ENCODE measurements around the gene FSCN2. TPM values are rescaled to one million over a fixed set of nuclear protein-coding genes. Genes with fewer than 3 reads are reported as not detected.

Gene FSCN2
- total and polyA plus RNA-seq, 7 experiments from 2014 or later: 0.56 to 1.6 (median 0.70) TPM; not detected in 2

DNA sequence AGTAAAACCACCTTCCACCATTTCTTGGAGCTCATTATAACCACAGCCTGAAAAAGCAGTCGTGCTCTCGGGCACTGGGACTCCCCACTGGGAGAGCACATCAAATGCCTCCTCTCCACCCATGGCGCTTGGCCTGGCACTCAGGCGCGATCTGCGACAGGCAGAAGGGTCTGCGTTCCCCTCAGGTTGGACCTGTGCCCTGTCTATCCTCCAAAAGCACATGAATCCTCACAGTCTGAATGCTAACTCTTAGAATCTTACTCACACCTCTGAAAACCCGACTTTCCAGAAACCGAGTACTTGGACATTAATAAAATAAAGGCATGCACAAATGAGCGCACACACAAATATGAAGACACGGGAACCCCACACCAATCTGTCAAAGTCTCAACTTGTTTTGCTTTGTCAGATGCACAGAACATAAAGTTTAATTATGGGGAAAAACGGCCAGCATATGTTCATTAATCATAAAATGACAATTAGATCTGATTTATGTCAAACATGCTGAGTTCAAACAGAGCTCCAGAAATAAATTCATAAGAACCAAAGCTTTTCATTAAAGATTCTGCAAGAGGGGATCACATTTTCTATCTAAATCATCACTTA, 44.5 kb downstream of the FSCN2 start:
- intact Hi-C loops (cut with micrococcal nuclease): no loop called here
- Mint-ChIP-seq H3K27ac (no peak overlapping the region), H3K4me3 (no peak overlapping the region), H3K9me3 (peaks cover 0 to 1% (median 0%) of the 10 kb centered on the region in 11 donors), H3K27me3 (no peaks in the 10 kb centered on the region), H3K36me3 (peaks cover 3 to 33% (median 17%) of the 10 kb centered on the region in 5 donors), H3K4me1 (peaks cover 0 to 6% (median 4%) of the 10 kb centered on the region in 7 donors)
- no peak for DNase-seq
- H3K9me3 ChIP-seq (ENCODE audit: control insufficient read depth in 2 of 3, low read length in 3 of 3): no peaks in the 10 kb centered on the region
- H3K27ac ChIP-seq (ENCODE audit: low read depth, low read length): no peak overlapping the region
- ChIA-PET POLR2A (no interaction called here), CTCF (interaction anchor here (1.0 kb wide), 1 partner anchor 29 kb away, joined by 3 read pairs; no protein-coding TSS in a partner anchor)
- no peaks in the 10 kb centered on the region for H3K27me3 ChIP-seq (ENCODE audit: control insufficient read depth in 2 of 2, insufficient read depth in 2 of 2, low read length in 2 of 2)
- no peaks in the 10 kb centered on the region for H3K4me1 ChIP-seq (ENCODE audit: control insufficient read depth in 2 of 2, insufficient read depth in 2 of 2, low read length in 2 of 2)
- peaks cover 19 to 85% (median 23%) of the 10 kb centered on the region in 3 experiments for H3K36me3 ChIP-seq (ENCODE audit: control insufficient read depth in 2 of 3, insufficient read depth in 3 of 3, low read length in 3 of 3)
- ATAC-seq: no peak
- H3K4me3 ChIP-seq (ENCODE audit: low read length): no peak overlapping the region

DNA sequence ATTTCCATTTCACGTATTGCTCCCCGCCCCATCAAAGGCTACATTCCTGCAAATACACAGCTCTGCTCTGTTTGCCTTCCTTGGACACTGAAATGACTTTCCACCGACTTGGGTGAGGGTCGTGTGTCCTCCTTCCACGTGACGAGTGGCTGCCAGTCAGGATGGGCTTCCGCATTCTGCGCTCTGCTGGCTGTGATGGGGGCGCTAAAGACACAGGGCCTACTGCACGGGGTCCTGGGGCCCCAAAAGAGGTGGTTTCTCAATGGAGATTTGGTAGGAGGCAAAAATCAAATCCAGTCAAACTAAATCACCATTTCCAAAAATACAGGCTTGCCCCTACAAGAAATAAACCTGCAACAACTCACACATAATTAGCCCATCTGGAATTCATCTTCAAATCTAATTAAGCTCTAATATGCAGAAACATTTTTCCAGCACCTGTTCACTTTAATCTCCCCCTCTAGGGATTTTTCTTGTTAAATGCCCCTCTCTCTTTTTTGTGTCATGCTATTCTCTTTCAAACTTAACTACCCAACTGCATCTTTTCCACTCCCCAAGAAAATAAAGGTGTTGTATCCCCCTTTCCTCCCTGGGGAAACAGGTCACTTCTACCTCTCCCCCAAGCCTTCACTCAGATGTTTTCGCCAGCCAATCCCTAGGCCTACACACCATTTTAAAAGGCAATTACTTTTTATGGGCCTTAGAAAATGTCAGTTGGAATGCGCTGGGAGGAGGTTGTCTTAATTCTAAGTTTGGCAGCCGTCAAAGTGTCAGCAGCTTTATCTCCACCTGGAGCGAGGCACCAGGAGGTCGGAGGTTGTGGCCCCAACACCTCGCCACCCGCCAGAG, 45.8 kb downstream of the FSCN2 start:
- Histone ChIP-seq H3K27me3 (ENCODE audit: control insufficient read depth in 2 of 2, insufficient read depth in 2 of 2, low read length in 2 of 2) (no peaks in the 10 kb centered on the region), H3K27ac (ENCODE audit: low read depth, low read length) (no peak overlapping the region), H3K36me3 (ENCODE audit: control insufficient read depth in 2 of 3, insufficient read depth in 3 of 3, low read length in 3 of 3) (peaks cover 14 to 81% (median 19%) of the 10 kb centered on the region in 3 experiments), H3K4me1 (ENCODE audit: control insufficient read depth in 2 of 2, insufficient read depth in 2 of 2, low read length in 2 of 2) (no peaks in the 10 kb centered on the region), H3K9me3 (ENCODE audit: control insufficient read depth in 2 of 3, low read length in 3 of 3) (no peaks in the 10 kb centered on the region), H3K4me3 (ENCODE audit: low read length) (no peak overlapping the region)
- Mint-ChIP-seq H3K27me3 (no peaks in the 10 kb centered on the region), H3K27ac (peak overlapping the region in 1 of 9 donors; percentile 39), H3K9me3 (peaks cover 0 to 1% (median 0%) of the 10 kb centered on the region in 11 donors), H3K4me1 (peaks cover 0 to 14% (median 9%) of the 10 kb centered on the region in 7 donors), H3K4me3 (no peak overlapping the region), H3K36me3 (peaks cover 3 to 42% (median 13%) of the 10 kb centered on the region in 5 donors)
- DNase-seq: no peak
- intact Hi-C loops (cut with micrococcal nuclease): no loop called here
- ChIA-PET POLR2A (no interaction called here), CTCF (interaction anchor here (1.0 kb wide), 1 partner anchor 27 kb away, joined by 3 read pairs; no protein-coding TSS in a partner anchor)
- ATAC-seq: no peak

DNA sequence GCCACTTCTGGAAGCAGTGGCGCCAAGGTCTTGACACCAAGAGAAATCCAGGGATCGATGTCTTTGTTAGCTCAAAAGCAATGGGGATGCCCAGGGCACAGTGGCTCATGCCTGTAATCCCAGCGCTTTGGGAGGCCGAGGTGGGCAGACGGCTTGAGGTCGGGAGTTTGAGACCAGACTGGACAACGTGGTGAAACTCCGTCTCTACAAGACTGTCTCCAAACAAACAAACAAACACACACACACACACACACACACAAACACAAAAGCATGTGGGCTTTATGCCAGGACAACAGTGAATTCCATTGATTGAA, 46.4 kb downstream of the FSCN2 start:
- CTCF ChIA-PET: no interaction called here
- H3K27me3 Mint-ChIP-seq: no peaks in the 10 kb centered on the region

DNA sequence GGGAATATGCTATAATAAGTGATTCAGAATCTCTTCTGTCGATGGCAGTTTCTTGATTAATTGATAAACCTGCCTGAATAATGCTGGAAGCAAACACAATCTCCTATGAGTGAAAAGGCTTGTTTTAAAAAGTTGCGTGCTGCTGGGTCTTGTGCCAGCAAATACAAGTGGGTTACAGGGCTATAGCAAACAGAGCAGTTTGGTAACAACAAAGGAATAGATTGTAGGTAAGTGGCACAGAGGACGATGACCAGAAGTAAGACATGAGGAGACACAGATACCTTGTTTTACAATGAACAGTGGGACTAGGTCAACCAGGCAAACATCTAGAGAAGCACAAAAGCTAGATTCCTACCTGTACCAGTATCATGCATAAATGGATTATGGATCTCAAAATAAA, 47.7 kb downstream of the FSCN2 start:
- no peak for DNase-seq
- ChIA-PET CTCF (no interaction called here), POLR2A (no interaction called here)
- Histone ChIP-seq H3K9me3 (ENCODE audit: control insufficient read depth in 2 of 3, low read length in 3 of 3) (no peaks in the 10 kb centered on the region), H3K27ac (ENCODE audit: low read depth, low read length) (no peak overlapping the region), H3K27me3 (ENCODE audit: control insufficient read depth in 2 of 2, insufficient read depth in 2 of 2, low read length in 2 of 2) (no peaks in the 10 kb centered on the region), H3K4me3 (ENCODE audit: low read length) (no peak overlapping the region), H3K36me3 (ENCODE audit: control insufficient read depth in 2 of 3, insufficient read depth in 3 of 3, low read length in 3 of 3) (peaks cover 11 to 78% (median 12%) of the 10 kb centered on the region in 3 experiments), H3K4me1 (ENCODE audit: control insufficient read depth in 2 of 2, insufficient read depth in 2 of 2, low read length in 2 of 2) (no peaks in the 10 kb centered on the region)
- intact Hi-C loops (cut with micrococcal nuclease): no loop called here
- ATAC-seq: no peak
- peaks cover 0 to 1% (median 0%) of the 10 kb centered on the region in 11 donors for H3K9me3 Mint-ChIP-seq
- H3K4me1 Mint-ChIP-seq: peaks cover 4 to 23% (median 9%) of the 10 kb centered on the region in 7 donors
- peaks cover 3 to 43% (median 13%) of the 10 kb centered on the region in 5 donors for H3K36me3 Mint-ChIP-seq
- H3K27me3 Mint-ChIP-seq: no peaks in the 10 kb centered on the region
- no peak overlapping the region for H3K27ac Mint-ChIP-seq
- H3K4me3 Mint-ChIP-seq: no peak overlapping the region

More for the DNA sequence above, 46.4 kb downstream of the FSCN2 start:
- no peaks in the 10 kb centered on the region for H3K4me1 ChIP-seq (ENCODE audit: control insufficient read depth in 2 of 2, insufficient read depth in 2 of 2, low read length in 2 of 2)
- H3K4me3 Mint-ChIP-seq: no peak overlapping the region
- intact Hi-C loops (cut with micrococcal nuclease): no loop called here
- H3K4me3 ChIP-seq (ENCODE audit: low read length): no peak overlapping the region
- no peaks in the 10 kb centered on the region for H3K27me3 ChIP-seq (ENCODE audit: control insufficient read depth in 2 of 2, insufficient read depth in 2 of 2, low read length in 2 of 2)
- POLR2A ChIA-PET: no interaction called here
- peaks cover 3 to 45% (median 13%) of the 10 kb centered on the region in 5 donors for H3K36me3 Mint-ChIP-seq
- H3K9me3 ChIP-seq (ENCODE audit: control insufficient read depth in 2 of 3, low read length in 3 of 3): no peaks in the 10 kb centered on the region
- H3K36me3 ChIP-seq (ENCODE audit: control insufficient read depth in 2 of 3, insufficient read depth in 3 of 3, low read length in 3 of 3): peaks cover 11 to 78% (median 19%) of the 10 kb centered on the region in 3 experiments
- peaks cover 0 to 17% (median 9%) of the 10 kb centered on the region in 7 donors for H3K4me1 Mint-ChIP-seq
- peaks cover 0 to 1% (median 0%) of the 10 kb centered on the region in 11 donors for H3K9me3 Mint-ChIP-seq
- H3K27ac Mint-ChIP-seq: no peak overlapping the region
- no peak for DNase-seq
- no peak for ATAC-seq
- H3K27ac ChIP-seq (ENCODE audit: low read depth, low read length): no peak overlapping the region

DNA sequence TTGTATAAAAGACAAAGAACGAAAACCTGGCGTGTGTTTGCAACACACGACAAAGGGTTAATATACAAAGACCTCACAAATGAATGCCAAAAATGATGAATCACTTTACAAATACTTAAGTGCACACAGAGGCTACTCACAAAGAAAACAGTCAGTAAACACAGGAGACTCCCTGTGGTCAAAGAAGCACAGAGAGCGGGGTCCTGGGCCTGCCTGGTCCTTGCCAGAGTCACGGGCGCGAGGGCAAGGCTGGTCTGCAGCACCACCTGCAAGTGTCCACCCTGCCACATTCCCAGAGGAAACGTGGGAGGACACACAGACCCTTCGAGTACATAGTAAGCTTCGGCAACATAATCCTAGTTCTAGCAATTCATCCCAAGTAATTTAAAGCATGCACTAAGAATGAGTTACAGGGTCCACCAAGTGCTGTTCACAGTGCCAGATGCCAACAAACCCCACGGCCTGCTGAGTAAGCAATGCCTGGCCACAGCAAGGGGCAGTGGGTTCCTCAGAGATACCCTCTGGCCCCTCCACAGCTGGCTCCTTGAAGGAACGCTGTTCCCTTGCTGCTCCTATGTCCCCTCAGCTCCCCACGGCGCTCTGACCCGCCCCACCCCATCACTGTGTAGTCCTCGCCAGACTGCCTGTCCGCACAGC, 48.6 kb downstream of the FSCN2 start:
- CTCF ChIA-PET: interaction anchor here (0.5 kb wide), 1 partner anchor 11 kb away, joined by 3 read pairs; no protein-coding TSS in a partner anchor
- POLR2A ChIA-PET: no interaction called here
- Mint-ChIP-seq H3K36me3 (peaks cover 3 to 43% (median 13%) of the 10 kb centered on the region in 5 donors), H3K27ac (no peak overlapping the region), H3K4me1 (peaks cover 4 to 23% (median 9%) of the 10 kb centered on the region in 7 donors), H3K27me3 (no peaks in the 10 kb centered on the region), H3K9me3 (peaks cover 0 to 1% (median 0%) of the 10 kb centered on the region in 11 donors), H3K4me3 (no peak overlapping the region)
- DNase-seq (no peak), ATAC-seq (no peak)
- Histone ChIP-seq H3K9me3 (ENCODE audit: control insufficient read depth in 2 of 3, low read length in 3 of 3) (no peaks in the 10 kb centered on the region), H3K36me3 (ENCODE audit: control insufficient read depth in 2 of 3, insufficient read depth in 3 of 3, low read length in 3 of 3) (peaks cover 7 to 74% (median 12%) of the 10 kb centered on the region in 3 experiments), H3K27ac (ENCODE audit: low read depth, low read length) (no peak overlapping the region), H3K4me1 (ENCODE audit: control insufficient read depth in 2 of 2, insufficient read depth in 2 of 2, low read length in 2 of 2) (no peaks in the 10 kb centered on the region), H3K4me3 (ENCODE audit: low read length) (no peak overlapping the region), H3K27me3 (ENCODE audit: control insufficient read depth in 2 of 2, insufficient read depth in 2 of 2, low read length in 2 of 2) (no peaks in the 10 kb centered on the region)
- intact Hi-C loops (cut with micrococcal nuclease): no loop called here

DNA sequence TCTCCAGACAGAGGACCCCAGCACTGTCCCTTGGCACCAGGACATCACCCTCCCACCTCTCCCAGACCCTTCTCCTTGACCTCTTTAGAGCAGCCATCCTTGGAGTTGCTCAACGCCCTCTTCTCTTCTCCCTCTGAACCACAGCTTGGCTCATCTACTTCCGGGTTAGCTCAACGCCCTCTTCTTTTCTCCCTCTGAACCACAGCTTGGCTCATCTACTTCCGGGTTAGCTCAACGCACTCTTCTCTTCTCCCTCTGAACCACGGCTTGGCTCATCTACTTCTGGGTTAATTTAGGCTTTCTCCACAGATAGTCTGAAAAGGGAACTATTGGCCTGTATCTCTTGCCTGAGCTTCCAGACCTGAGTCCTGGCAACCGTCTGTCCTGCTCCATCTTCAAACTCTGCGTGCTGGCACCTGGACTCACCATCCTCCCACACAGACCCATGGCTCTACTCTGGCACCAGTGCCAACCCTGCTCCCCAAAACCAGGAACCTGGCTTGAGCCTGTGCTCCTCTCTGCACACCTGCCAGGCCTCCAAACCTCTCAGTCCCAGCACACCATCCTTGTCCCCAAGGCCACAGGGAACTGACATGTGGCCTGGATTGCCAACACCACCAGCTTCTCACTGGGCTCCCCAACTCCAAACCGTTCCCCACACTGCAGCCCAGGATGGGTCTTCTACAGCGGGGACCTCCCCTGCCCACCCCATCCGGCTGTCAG, 49.3 kb downstream of the FSCN2 start:
- H3K4me3 Mint-ChIP-seq: no peak overlapping the region
- DNase-seq: no peak
- peaks cover 0 to 1% (median 0%) of the 10 kb centered on the region in 11 donors for H3K9me3 Mint-ChIP-seq
- H3K36me3 Mint-ChIP-seq: peaks cover 3 to 44% (median 12%) of the 10 kb centered on the region in 5 donors
- Histone ChIP-seq H3K4me3 (ENCODE audit: low read length) (no peak overlapping the region), H3K27ac (ENCODE audit: low read depth, low read length) (no peak overlapping the region), H3K36me3 (ENCODE audit: control insufficient read depth in 2 of 3, insufficient read depth in 3 of 3, low read length in 3 of 3) (peaks cover 12 to 78% (median 14%) of the 10 kb centered on the region in 3 experiments), H3K4me1 (ENCODE audit: control insufficient read depth in 2 of 2, insufficient read depth in 2 of 2, low read length in 2 of 2) (no peaks in the 10 kb centered on the region), H3K27me3 (ENCODE audit: control insufficient read depth in 2 of 2, insufficient read depth in 2 of 2, low read length in 2 of 2) (no peaks in the 10 kb centered on the region), H3K9me3 (ENCODE audit: control insufficient read depth in 2 of 3, low read length in 3 of 3) (no peaks in the 10 kb centered on the region)
- intact Hi-C loops (cut with micrococcal nuclease): no loop called here
- H3K4me1 Mint-ChIP-seq: peaks cover 4 to 23% (median 9%) of the 10 kb centered on the region in 7 donors
- peak; percentile 55 for ATAC-seq
- H3K27ac Mint-ChIP-seq: peak overlapping the region in 1 of 9 donors; percentile 39
- ChIA-PET POLR2A (no interaction called here), CTCF (interaction anchor here (0.5 kb wide), 1 partner anchor 10 kb away, joined by 3 read pairs; no protein-coding TSS in a partner anchor)
- H3K27me3 Mint-ChIP-seq: no peaks in the 10 kb centered on the region

All from naive thymus-derived CD4-positive, alpha-beta T cell (primary cell).